Mammary epithelial cell (primary cell): Measurements from ENCODE around the gene SLC9A9.

Experiments
- EZH2 ChIP-seq: IDR thresholded peaks from 2 replicates; pipeline ENCODE4 v1.6.1; 2012; ENCODE audit warnings: low read length, inconsistent platforms, borderline replicate concordance
- TF ChIP-seq, protein P1 (sequence below), 2 donors: IDR thresholded peaks in 1 of 2; conservative IDR thresholded peaks in 1 of 2; 2 replicates each; pipeline ENCODE4 v1.5.1; 2011 to 2012; ENCODE audit warnings: inconsistent platforms in 2 of 2, low read length in 2 of 2, mild to moderate bottlenecking in 2 of 2, control low read depth in 1 of 2, low read depth in 1 of 2; ENCODE audit not compliant: insufficient read depth in 1 of 2; ENCODE audit errors: extremely low read depth in 1 of 2

DNA sequence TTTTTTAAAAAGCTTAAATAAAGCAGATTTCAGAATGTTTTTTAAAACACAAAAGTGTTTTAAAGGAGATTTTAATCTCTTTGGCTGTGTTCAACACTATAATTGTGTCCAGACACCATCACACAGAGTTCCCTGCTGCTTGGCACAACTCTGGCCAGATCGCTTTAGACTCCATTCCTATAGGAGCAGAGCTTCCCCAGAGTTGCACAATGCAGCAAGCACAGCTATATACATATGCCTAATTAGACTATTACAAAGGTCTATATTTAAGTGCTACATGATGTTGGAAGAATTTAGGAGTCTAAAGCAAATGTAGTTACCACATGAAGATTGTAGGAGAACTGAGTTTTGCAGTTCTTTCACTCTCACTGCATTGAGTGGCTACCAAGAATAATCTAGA, 11.2 kb downstream of the SLC9A9 start:
- TF ChIP-seq, protein P1, sequence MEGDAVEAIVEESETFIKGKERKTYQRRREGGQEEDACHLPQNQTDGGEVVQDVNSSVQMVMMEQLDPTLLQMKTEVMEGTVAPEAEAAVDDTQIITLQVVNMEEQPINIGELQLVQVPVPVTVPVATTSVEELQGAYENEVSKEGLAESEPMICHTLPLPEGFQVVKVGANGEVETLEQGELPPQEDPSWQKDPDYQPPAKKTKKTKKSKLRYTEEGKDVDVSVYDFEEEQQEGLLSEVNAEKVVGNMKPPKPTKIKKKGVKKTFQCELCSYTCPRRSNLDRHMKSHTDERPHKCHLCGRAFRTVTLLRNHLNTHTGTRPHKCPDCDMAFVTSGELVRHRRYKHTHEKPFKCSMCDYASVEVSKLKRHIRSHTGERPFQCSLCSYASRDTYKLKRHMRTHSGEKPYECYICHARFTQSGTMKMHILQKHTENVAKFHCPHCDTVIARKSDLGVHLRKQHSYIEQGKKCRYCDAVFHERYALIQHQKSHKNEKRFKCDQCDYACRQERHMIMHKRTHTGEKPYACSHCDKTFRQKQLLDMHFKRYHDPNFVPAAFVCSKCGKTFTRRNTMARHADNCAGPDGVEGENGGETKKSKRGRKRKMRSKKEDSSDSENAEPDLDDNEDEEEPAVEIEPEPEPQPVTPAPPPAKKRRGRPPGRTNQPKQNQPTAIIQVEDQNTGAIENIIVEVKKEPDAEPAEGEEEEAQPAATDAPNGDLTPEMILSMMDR (conservative IDR thresholded peaks at IDR 0.05 in 1 of 2, IDR thresholded peaks at IDR 0.05 in 1 of 2; ENCODE audit: extremely low read depth in 1 of 2, insufficient read depth in 1 of 2, low read depth in 1 of 2, low read length in 2 of 2): no peak
- TF ChIP-seq EZH2: no peak
